ENCODE results near the gene INAFM1. TPM values are rescaled to one million over a fixed set of nuclear protein-coding genes. Genes with fewer than 3 reads are reported as not detected.

INAFM1 gene
- total RNA-seq, 1 donor from 2014 or later, result 12.2 TPM

DNA sequence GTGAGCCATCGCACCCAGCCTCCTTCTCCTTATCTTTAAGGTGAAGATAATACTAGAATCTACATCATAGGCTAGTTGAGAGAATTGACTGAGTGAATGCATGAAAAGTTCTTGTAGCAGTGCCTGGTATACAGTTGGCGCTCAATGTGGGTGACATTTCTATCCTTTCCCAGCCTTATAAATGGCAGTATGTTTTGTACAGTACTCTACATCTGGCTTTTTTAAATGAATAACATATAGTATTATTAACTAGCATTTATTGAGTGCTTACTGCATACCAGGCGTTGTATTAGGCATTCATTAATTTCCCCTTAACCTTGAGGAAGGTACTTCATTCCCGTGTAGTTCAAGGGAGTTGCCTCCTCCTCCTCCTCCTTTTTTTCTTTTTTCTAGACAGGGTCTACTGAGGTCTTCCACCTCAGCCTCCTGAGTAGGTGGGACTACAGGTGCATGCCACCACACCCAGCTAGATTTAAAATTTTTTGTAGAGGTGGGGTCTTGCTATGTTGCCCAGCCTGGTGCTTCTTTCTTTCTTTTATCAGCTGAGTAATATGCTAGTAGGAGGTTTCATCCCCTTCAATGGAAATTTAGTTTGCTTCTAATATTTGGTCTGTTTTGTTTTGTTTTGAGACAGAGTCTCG, 37.8 kb downstream of the INAFM1 start:
- no peak for DNase-seq
- TF ChIP-seq, protein P1, sequence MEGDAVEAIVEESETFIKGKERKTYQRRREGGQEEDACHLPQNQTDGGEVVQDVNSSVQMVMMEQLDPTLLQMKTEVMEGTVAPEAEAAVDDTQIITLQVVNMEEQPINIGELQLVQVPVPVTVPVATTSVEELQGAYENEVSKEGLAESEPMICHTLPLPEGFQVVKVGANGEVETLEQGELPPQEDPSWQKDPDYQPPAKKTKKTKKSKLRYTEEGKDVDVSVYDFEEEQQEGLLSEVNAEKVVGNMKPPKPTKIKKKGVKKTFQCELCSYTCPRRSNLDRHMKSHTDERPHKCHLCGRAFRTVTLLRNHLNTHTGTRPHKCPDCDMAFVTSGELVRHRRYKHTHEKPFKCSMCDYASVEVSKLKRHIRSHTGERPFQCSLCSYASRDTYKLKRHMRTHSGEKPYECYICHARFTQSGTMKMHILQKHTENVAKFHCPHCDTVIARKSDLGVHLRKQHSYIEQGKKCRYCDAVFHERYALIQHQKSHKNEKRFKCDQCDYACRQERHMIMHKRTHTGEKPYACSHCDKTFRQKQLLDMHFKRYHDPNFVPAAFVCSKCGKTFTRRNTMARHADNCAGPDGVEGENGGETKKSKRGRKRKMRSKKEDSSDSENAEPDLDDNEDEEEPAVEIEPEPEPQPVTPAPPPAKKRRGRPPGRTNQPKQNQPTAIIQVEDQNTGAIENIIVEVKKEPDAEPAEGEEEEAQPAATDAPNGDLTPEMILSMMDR (IDR thresholded peaks at IDR 0.05; ENCODE audit: borderline replicate concordance), result no peak
- H3K27me3 ChIP-seq (ENCODE audit: low read depth), result peaks cover 59% of the 10 kb centered on the region
- no peaks in the 10 kb centered on the region for H3K4me1 ChIP-seq
- no peaks in the 10 kb centered on the region for H3K9me3 ChIP-seq (replicated peaks)
- H3K27ac ChIP-seq (replicated peaks), result no peak overlapping the region
- intact Hi-C loops (cut with micrococcal nuclease), result no loop called here
- peak overlapping the region; percentile 8 for H3K4me3 ChIP-seq
- no peaks in the 10 kb centered on the region for H3K36me3 ChIP-seq

DNA sequence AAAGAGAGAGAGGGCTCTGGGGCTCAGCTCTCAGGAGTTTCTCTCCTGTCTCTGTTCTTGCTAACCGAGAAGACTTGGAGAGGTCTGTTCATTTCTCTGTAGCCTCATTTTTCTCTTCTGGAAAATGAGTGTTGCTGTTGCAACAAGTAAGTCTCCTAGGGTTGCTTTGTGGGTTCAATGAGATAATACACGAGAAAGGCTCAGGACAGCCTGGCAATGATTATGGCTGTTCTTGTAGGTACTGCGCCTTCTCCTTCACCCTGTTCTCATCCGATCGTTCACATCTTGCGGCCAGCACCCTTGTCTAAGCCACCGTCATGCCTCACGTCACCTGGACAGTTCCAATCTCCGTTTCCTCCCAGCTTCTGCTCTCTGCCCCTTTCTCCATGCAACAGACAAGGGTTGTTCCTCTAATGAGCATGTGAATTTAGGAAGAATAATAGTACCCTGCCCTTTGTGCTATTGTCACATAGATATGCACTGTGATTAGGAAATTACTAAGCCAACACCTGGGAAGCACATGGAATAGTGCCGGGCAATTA, 39.1 kb downstream of the INAFM1 start:
- DNase-seq, result no peak
- Histone ChIP-seq H3K36me3 (no peaks in the 10 kb centered on the region), H3K9me3 (replicated peaks) (no peaks in the 10 kb centered on the region), H3K4me1 (no peaks in the 10 kb centered on the region), H3K4me3 (no peak overlapping the region), H3K27ac (replicated peaks) (no peak overlapping the region), H3K27me3 (ENCODE audit: low read depth) (peaks cover 65% of the 10 kb centered on the region)
- intact Hi-C loops (cut with micrococcal nuclease), result no loop called here
- TF ChIP-seq, protein P1 (IDR thresholded peaks at IDR 0.05; ENCODE audit: borderline replicate concordance), result no peak

GRCh38 chr19:47315125-47315821, 40.6 kb downstream of the INAFM1 start:
- H3K36me3 ChIP-seq, result no peaks in the 10 kb centered on the region
- H3K4me3 ChIP-seq, result no peak overlapping the region
- peak overlapping the region; percentile 44 for H3K27ac ChIP-seq (replicated peaks)
- TF ChIP-seq, protein P1 (IDR thresholded peaks at IDR 0.05; ENCODE audit: borderline replicate concordance), result no peak
- intact Hi-C loops (cut with micrococcal nuclease), result no loop called here
- no peaks in the 10 kb centered on the region for H3K4me1 ChIP-seq
- peaks cover 65% of the 10 kb centered on the region for H3K27me3 ChIP-seq (ENCODE audit: low read depth)
- DNase-seq, result peak; percentile 40
- H3K9me3 ChIP-seq (replicated peaks), result no peaks in the 10 kb centered on the region

GRCh38 chr19:47316513-47316912, 41.8 kb downstream of the INAFM1 start:
- Histone ChIP-seq H3K36me3 (no peaks in the 10 kb centered on the region), H3K9me3 (replicated peaks) (peaks cover 2% of the 10 kb centered on the region), H3K27me3 (ENCODE audit: low read depth) (peaks cover 66% of the 10 kb centered on the region), H3K4me3 (no peak overlapping the region), H3K27ac (replicated peaks) (no peak overlapping the region), H3K4me1 (no peaks in the 10 kb centered on the region)
- intact Hi-C loops (cut with micrococcal nuclease), result no loop called here
- DNase-seq, result no peak
- TF ChIP-seq, protein P1 (IDR thresholded peaks at IDR 0.05; ENCODE audit: borderline replicate concordance), result no peak

- Histone ChIP-seq H3K4me1 (no peaks in the 10 kb centered on the region), H3K4me3 (no peak overlapping the region), H3K36me3 (no peaks in the 10 kb centered on the region), H3K9me3 (replicated peaks) (peaks cover 4% of the 10 kb centered on the region), H3K27ac (replicated peaks) (no peak overlapping the region), H3K27me3 (ENCODE audit: low read depth) (peaks cover 76% of the 10 kb centered on the region)
- intact Hi-C loops (cut with micrococcal nuclease), result no loop called here
- TF ChIP-seq, protein P1 (IDR thresholded peaks at IDR 0.05; ENCODE audit: borderline replicate concordance), result no peak
- DNase-seq, result no peak
Observed at GRCh38 chr19:47319923-47320871, 45.5 kb downstream of the INAFM1 start.

All from left ventricle myocardium inferior (tissue), 1 donor.